ENCODE results near the gene E2F1. TPM values are rescaled to one million over a fixed set of nuclear protein-coding genes. Genes with fewer than 3 reads are reported as not detected.

Gene E2F1
- total RNA-seq, 1 experiment from 2014 or later = 44.2 TPM

DNA sequence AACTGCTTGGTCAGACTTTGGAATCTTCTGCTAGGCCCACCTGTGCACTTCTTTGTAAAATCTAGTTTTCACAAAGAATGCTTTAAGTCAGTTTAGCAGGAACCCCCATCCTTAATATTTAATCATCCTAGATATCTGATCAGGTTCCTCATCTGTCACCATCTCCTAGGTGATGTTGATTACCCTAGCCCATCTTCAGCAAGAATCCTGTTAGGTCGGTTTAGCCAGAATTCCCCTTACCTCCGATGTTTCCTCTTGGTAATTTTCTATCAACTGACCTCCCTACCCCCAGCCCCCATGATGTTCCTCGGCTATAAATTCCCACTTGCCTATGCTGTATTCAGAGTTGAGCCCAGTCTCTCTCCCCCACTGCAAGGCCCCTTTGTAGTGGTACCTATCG lies 42.9 kb upstream of the E2F1 start:
- H3K27me3 Mint-ChIP-seq (ENCODE audit: low read depth) = peaks cover 3% of the 10 kb centered on the region; the same call in 1 of the 2 replicates
- no peak overlapping the region for H3K4me3 Mint-ChIP-seq
- H3K36me3 Mint-ChIP-seq = no peaks in the 10 kb centered on the region
- no peak for TF ChIP-seq ZBTB21 (CRISPR knock-in tag; IDR thresholded peaks at IDR 0.05; ENCODE audit: borderline replicate concordance)
- no peak for TF ChIP-seq CREM (CRISPR knock-in tag; IDR thresholded peaks at IDR 0.05)
- TF ChIP-seq, protein P1, sequence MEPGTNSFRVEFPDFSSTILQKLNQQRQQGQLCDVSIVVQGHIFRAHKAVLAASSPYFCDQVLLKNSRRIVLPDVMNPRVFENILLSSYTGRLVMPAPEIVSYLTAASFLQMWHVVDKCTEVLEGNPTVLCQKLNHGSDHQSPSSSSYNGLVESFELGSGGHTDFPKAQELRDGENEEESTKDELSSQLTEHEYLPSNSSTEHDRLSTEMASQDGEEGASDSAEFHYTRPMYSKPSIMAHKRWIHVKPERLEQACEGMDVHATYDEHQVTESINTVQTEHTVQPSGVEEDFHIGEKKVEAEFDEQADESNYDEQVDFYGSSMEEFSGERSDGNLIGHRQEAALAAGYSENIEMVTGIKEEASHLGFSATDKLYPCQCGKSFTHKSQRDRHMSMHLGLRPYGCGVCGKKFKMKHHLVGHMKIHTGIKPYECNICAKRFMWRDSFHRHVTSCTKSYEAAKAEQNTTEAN (CRISPR knock-in tag; IDR thresholded peaks at IDR 0.05) = no peak
- TF ChIP-seq CBFB (CRISPR knock-in tag; IDR thresholded peaks at IDR 0.05; ENCODE audit: low read depth) = no peak
- TF ChIP-seq, protein P2, sequence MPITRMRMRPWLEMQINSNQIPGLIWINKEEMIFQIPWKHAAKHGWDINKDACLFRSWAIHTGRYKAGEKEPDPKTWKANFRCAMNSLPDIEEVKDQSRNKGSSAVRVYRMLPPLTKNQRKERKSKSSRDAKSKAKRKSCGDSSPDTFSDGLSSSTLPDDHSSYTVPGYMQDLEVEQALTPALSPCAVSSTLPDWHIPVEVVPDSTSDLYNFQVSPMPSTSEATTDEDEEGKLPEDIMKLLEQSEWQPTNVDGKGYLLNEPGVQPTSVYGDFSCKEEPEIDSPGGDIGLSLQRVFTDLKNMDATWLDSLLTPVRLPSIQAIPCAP (CRISPR knock-in tag; IDR thresholded peaks at IDR 0.05) = no peak
- TF ChIP-seq AR (CRISPR knock-in tag; IDR thresholded peaks at IDR 0.05) = no peak
- TF ChIP-seq MXD4 (CRISPR knock-in tag; IDR thresholded peaks at IDR 0.05; ENCODE audit: borderline replicate concordance) = no peak
- no peak for TF ChIP-seq JUN (CRISPR knock-in tag; IDR thresholded peaks at IDR 0.05)
- TF ChIP-seq FOXK1 (CRISPR knock-in tag; IDR thresholded peaks at IDR 0.05) = no peak
- TF ChIP-seq FOXJ3 (CRISPR knock-in tag; IDR thresholded peaks at IDR 0.05; ENCODE audit: borderline replicate concordance) = no peak
- no peak for TF ChIP-seq NR3C1 (CRISPR knock-in tag; conservative IDR thresholded peaks at IDR 0.05; ENCODE audit: low read depth)
- TF ChIP-seq MYBL2 (CRISPR knock-in tag; IDR thresholded peaks at IDR 0.05) = no peak
- no peak for TF ChIP-seq JAZF1 (CRISPR knock-in tag; IDR thresholded peaks at IDR 0.05)
- TF ChIP-seq ESRRA (CRISPR knock-in tag; IDR thresholded peaks at IDR 0.05; ENCODE audit: borderline replicate concordance) = no peak
- no peak for TF ChIP-seq ZNF423 (CRISPR knock-in tag; IDR thresholded peaks at IDR 0.05)
- no peak for TF ChIP-seq OVOL2 (CRISPR knock-in tag; IDR thresholded peaks at IDR 0.05; ENCODE audit: borderline replicate concordance)
- TF ChIP-seq ZNF138 (CRISPR knock-in tag; conservative IDR thresholded peaks at IDR 0.05) = no peak
- no peak for TF ChIP-seq NR2C2 (CRISPR knock-in tag; IDR thresholded peaks at IDR 0.05)
- no peak for TF ChIP-seq ZNF317 (CRISPR knock-in tag; IDR thresholded peaks at IDR 0.05; ENCODE audit: borderline replicate concordance, low read depth)
- ATAC-seq (no peak), DNase-seq (ENCODE audit: low spot score) (no peak)
- POLR2A ChIA-PET = no interaction called here
- no peak overlapping the region for H3K27ac Mint-ChIP-seq
- H3K4me1 Mint-ChIP-seq = peaks cover 16% of the 10 kb centered on the region
- CTCF ChIA-PET = interaction anchor here (1.4 kb wide), 1 partner anchor 61 kb away, joined by 3 read pairs; no protein-coding TSS in a partner anchor
- H3K9me3 Mint-ChIP-seq = no peaks in the 10 kb centered on the region

GRCh38 chr20:33728463-33728862 lies 42.3 kb upstream of the E2F1 start:
- ChIA-PET CTCF (interaction anchor here (1.1 to 1.5 kb wide), 2 partner anchors 47 to 285 kb away, joined by 3 read pairs; partner anchors contain the start of gene SNTA1), POLR2A (no interaction called here)
- Mint-ChIP-seq H3K4me3 (no peak overlapping the region), H3K4me1 (peaks cover 10% of the 10 kb centered on the region), H3K27ac (no peak overlapping the region), H3K27me3 (ENCODE audit: low read depth) (peaks cover 3% of the 10 kb centered on the region; the same call in 1 of the 2 replicates), H3K9me3 (no peaks in the 10 kb centered on the region), H3K36me3 (no peaks in the 10 kb centered on the region)
- ATAC-seq (no peak), DNase-seq (ENCODE audit: low spot score) (no peak)
- TF ChIP-seq GABPB1 (CRISPR knock-in tag; IDR thresholded peaks at IDR 0.05) (no peak), ZNF281 (CRISPR knock-in tag; IDR thresholded peaks at IDR 0.05) (no peak), ARID4B (CRISPR knock-in tag; IDR thresholded peaks at IDR 0.05; ENCODE audit: borderline replicate concordance) (no peak)

Measured in WTC11 (cell line).